Measurements from ENCODE around the gene FAM240A.

The FAM240A gene

GRCh38 chr3:46626039-46626438 is 13.7 kb downstream of the FAM240A start:
- no peak for DNase-seq (ENCODE audit: low read depth in 2 of 2)

- DNase-seq (ENCODE audit: low read depth in 2 of 2) = no peak
Measured at GRCh38 chr3:46627078-46627477, 14.8 kb downstream of the FAM240A start.

DNA sequence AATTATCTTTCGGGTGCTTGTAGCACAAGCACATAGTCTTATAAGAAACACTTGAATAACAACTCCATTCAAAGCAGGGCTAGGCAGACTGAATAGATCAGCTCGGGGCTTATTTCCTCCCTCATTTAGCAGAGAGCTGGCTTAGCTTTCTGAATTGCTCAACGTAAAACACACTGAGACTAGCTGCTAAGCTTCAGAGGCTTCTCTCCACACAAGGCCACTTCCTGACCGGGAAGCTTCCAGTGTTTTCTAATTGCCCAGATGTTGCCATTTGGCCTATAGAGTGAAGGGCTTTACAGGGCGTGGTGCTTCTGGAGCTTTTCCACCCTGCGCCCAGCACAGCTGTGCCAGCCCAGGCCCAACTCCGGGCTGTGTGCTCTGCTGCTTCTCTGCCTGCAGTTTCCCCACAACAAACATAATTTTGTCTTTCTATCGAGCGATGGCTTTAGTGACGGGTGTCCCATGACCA is 16.6 kb downstream of the FAM240A start:
- no peak for DNase-seq (ENCODE audit: low read depth in 2 of 2)

GRCh38 chr3:46629551-46630517 is 17.5 kb downstream of the FAM240A start:
- DNase-seq (ENCODE audit: low read depth in 2 of 2) = peak; percentile 54 to 70

DNA sequence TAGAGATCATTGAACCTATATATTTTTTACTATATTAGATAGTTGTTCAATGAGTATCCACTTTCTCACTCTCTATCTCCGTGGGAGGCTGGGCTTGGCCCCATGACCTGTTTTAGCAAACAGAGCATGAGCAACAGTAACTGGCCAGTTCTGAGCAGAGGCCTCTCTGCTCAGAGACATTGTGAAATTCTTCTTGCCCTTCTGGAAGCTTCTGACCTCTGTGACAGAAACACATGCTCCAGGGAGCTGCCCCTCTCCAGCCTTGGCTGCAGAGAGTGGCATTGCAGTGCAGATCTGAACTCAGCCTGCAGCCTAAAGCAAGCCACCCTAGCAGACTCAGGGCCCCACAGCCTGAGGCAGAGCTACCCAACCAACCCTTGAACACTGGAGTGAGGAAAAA is 20.5 kb downstream of the FAM240A start:
- DNase-seq (ENCODE audit: low read depth in 2 of 2) = no peak

GRCh38 chr3:46634856-46635255 is 22.5 kb downstream of the FAM240A start:
- no peak for DNase-seq (ENCODE audit: low read depth in 2 of 2)

- no peak for DNase-seq (ENCODE audit: low read depth in 2 of 2)
Measured at GRCh38 chr3:46639221-46639620, 26.9 kb downstream of the FAM240A start.

GRCh38 chr3:46640927-46641326 is 28.6 kb downstream of the FAM240A start:
- DNase-seq (ENCODE audit: low read depth in 2 of 2) = no peak

DNA sequence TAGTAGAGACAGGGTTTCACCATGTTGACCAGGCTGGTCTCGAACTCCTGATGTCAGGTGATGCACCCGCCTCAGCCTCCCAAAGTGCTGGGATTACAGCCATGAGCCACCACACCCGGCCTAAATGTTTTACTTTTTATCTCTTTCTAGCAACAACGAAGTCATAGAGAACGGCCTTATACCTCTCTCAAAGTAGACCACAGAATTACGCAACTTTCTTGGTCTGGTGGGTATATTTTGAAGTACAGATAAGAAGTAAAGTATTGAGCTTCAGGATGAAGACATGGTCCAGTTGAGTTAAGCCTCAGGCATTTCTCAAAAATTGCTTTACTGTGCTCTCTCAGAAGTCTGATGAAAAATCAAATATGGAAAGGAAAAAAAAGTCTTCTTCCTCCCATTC is 30.6 kb downstream of the FAM240A start:
- DNase-seq (ENCODE audit: low read depth in 2 of 2) = no peak

DNA sequence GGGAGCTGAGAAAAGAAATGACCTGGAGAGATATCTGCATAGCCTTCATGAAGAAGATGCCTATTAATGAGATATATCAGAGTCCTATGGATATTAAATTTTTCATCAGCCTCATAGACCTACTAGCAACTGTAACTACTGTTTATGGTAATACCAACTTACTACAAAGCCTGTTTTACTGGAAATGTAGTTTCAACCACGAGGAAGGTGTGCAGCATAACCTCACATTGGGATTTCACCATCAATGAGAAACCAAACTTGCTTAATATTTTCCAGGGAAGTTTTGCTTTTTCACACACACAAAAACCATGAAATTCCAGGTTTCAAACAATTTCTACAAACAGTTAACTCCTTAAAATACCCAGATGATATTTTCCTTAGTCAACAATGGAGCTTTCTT is 31.4 kb downstream of the FAM240A start:
- no peak for DNase-seq (ENCODE audit: low read depth in 2 of 2)

DNA sequence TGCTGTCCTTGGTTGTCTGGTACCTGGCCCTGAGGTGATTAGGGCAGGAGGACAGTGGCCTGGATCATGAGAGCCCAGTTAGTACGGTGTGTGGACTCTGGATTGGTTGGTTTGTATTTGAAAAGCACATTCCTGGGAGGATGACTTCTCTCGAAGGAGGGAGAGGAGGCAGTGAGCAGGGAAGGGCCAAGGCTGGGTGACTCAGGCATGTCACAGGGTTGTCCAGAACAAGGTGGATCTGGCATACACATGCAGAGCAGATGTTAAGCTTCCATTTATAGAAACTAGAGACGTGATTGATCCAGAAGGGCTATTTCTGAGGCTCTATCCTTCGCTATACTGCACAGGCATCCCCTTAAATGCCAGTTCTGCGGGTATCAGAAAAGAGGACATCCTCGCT is 34.4 kb downstream of the FAM240A start:
- DNase-seq (ENCODE audit: low read depth in 2 of 2) = no peak

- no peak for DNase-seq (ENCODE audit: low read depth in 2 of 2)
Measured at GRCh38 chr3:46648096-46648495, 35.8 kb downstream of the FAM240A start.

DNA sequence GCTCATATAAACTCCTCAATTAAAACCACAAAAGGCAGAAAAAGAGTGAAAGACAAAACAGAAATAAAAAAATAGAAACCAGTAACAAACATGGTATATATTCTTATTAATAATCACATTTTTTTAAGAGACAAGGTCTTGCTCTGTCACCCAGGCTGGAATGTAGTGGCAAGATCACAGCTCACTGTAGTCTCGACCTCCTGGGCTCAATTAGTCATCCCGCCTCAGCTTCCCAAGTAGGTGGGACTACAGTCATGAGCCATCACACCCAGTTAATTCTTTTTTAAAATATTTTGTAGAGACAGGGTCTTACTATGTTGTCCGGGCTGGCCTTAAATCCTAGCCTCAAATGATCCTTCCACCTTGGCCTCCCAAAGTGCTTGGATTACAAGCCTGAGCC is 37.1 kb downstream of the FAM240A start:
- DNase-seq (ENCODE audit: low read depth in 2 of 2) = no peak

- DNase-seq (ENCODE audit: low read depth in 2 of 2) = no peak
Measured at GRCh38 chr3:46651084-46651483, 38.8 kb downstream of the FAM240A start.

DNA sequence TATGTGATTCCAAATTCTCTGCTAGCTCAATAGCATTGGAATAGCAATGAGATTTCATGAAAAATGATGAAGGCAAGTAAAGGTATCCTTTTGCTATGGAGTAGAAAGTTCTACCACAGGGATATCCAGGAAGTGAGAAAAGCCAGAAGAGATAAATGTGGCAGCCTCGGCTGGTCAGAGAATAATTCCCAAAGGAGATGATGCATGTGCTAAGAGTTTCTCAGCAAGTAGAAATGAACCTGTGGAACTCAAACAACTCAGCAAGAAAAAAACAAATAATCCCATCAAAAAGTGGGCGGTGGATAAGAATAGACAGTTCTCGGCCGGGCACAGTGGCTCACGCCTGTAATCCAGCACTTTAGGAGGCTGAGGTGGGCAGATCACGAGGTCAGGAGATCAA is 42.9 kb downstream of the FAM240A start:
- no peak for DNase-seq (ENCODE audit: low read depth in 2 of 2)

DNA sequence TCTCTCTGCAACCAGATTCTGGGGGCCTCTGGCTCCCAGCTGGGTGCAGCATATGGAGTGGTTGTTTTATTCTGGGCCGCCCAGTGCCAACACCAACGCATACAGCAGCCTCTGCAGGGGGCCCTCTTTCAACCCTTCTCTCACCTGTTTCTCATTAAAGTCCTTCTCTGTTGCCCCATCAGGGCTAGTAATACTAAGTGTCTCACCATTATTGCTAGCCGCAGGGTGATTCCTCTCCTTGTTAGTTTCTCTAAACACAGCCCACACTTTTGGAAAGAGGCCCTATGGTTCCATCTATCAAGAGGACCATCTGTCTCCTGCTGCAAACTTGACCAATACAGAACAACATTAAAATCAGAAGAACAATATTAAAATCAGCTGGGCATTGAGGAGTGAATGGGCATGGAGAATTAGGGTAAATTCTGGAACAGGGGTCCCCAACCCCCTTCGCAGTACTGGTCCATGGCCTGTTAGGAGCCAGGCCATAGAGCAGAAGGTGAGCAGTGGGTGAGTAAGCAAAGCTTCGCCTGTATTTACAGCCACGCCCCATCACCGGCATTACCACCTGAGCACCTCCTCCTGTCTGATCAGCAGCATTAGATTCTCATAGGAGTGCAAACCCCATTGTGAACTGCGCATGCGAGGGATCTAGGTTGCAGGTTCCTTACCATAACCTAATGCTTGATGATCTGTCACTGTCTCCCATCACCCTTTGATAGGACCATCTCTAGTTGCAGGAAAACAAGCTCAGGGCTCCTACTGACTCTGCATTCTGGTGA is 44.6 kb downstream of the FAM240A start:
- DNase-seq (ENCODE audit: low read depth in 2 of 2) = no peak

- DNase-seq (ENCODE audit: low read depth in 2 of 2) = no peak
Measured at GRCh38 chr3:46659285-46659684, 47.0 kb downstream of the FAM240A start.

GRCh38 chr3:46660003-46660402 is 47.7 kb downstream of the FAM240A start:
- no peak for DNase-seq (ENCODE audit: low read depth in 2 of 2)

DNA sequence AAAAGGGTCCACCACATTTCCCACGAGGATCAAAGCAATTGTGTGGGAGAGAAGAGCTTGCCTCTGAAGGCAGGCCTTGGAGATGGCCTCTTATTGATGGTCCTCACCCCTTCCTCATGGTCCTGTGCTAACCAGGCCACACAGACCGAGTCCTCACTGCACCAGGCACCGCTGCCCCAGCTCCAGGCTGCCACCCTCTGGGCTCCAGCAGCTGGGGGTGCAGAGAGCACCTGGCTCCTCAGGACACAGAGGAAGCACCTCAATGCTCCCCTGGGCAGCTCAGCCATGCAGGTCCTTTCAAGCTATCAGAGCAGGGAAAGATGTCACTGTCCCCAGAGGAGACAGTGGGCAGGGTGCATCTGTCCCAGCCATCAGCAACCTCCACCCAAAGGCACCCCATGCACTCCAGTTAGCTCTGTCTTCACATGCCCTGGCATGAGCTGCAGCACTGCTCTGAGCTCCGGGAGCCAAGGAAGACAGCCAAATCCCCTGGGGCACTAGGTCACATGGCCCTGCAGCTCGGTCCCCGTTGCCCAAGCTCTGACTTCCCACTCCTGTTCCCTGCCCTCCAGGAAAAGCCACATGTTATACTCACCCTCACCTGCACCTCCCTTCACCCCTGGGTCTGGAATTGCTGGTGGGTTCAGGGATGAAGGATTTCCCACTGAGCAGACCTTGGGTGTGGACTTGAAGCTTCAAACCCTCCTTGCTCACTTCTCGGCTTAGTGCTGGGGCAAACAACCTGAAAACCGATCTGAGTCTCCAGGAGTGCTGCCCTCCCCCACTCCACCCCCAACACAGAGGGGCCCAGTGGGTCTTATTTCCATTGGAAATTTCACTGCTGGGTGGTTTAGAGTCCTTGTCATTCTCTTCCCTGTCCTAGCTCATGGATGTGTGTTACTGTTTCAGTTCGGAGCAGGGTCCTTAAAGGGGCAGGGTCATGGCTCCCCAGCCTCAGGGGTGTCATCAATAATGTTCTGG is 48.5 kb downstream of the FAM240A start:
- no peak for DNase-seq (ENCODE audit: low read depth in 2 of 2)

GRCh38 chr3:46661776-46662766 is 49.7 kb downstream of the FAM240A start:
- no peak for DNase-seq (ENCODE audit: low read depth in 2 of 2)
